HCEC 1CT (cell line): ENCODE results near the gene ARFGEF2.
A peak's percentile ranks its signal among the peaks of the same experiment; 100 is the strongest.
"Not testable (repeated sequence)": the region's sequence is repeated elsewhere in the genome, so short reads cannot be mapped to it uniquely, and the experiment has no call there.

Experiments
- DNase-seq: peaks from one replicate; pipeline ENCODE4 v3.0.0-alpha.2; 2017

Gene ARFGEF2

GRCh38 chr20:48930878-48931277 lies 9.4 kb downstream of the ARFGEF2 start:
- DNase-seq = no peak

- DNase-seq = no peak
Measured at GRCh38 chr20:48931527-48932374, 10.2 kb downstream of the ARFGEF2 start.

- peak; percentile 35 for DNase-seq
Measured at GRCh38 chr20:48932375-48932941, 10.9 kb downstream of the ARFGEF2 start.

GRCh38 chr20:48933017-48933766 lies 11.7 kb downstream of the ARFGEF2 start:
- DNase-seq = no peak

- DNase-seq = not testable (repeated sequence)
Measured at GRCh38 chr20:48934273-48934877, 12.9 kb downstream of the ARFGEF2 start.

GRCh38 chr20:48934966-48935365 lies 13.5 kb downstream of the ARFGEF2 start:
- not testable (repeated sequence) for DNase-seq

- not testable (repeated sequence) for DNase-seq
Measured at GRCh38 chr20:48936178-48936577, 14.7 kb downstream of the ARFGEF2 start.

- no peak for DNase-seq
Measured at GRCh38 chr20:48937674-48938073, 16.2 kb downstream of the ARFGEF2 start.

GRCh38 chr20:48938670-48939069 lies 17.2 kb downstream of the ARFGEF2 start:
- no peak for DNase-seq

GRCh38 chr20:48940170-48940569 lies 18.7 kb downstream of the ARFGEF2 start:
- no peak for DNase-seq

GRCh38 chr20:48941467-48941866 lies 20.0 kb downstream of the ARFGEF2 start:
- DNase-seq = no peak

- no peak for DNase-seq
Measured at GRCh38 chr20:48942730-48943129, 21.2 kb downstream of the ARFGEF2 start.

GRCh38 chr20:48944663-48945297 lies 23.3 kb downstream of the ARFGEF2 start:
- DNase-seq = no peak

- peak; percentile 42 for DNase-seq
Measured at GRCh38 chr20:48945840-48946514, 24.5 kb downstream of the ARFGEF2 start.

GRCh38 chr20:48948612-48949011 lies 27.1 kb downstream of the ARFGEF2 start:
- DNase-seq = no peak

- no peak for DNase-seq
Measured at GRCh38 chr20:48949304-48950170, 28.0 kb downstream of the ARFGEF2 start.

GRCh38 chr20:48951041-48951440 lies 29.5 kb downstream of the ARFGEF2 start:
- DNase-seq = no peak

GRCh38 chr20:48951646-48952045 lies 30.1 kb downstream of the ARFGEF2 start:
- DNase-seq = no peak

- DNase-seq = no peak
Measured at GRCh38 chr20:48952656-48953055, 31.1 kb downstream of the ARFGEF2 start.

- DNase-seq = no peak
Measured at GRCh38 chr20:48953653-48954052, 32.1 kb downstream of the ARFGEF2 start.

GRCh38 chr20:48956052-48956451 lies 34.5 kb downstream of the ARFGEF2 start:
- DNase-seq = no peak
